ENCODE results near the gene SNRPD2.
A peak's percentile ranks its signal among the peaks of the same experiment; 100 is the strongest.

Gene SNRPD2

GRCh38 chr19:45660636-45661035 lies 31.1 kb downstream of the SNRPD2 start:
- DNase-seq = no peak

GRCh38 chr19:45659096-45659729 lies 32.5 kb downstream of the SNRPD2 start:
- no peak for DNase-seq

- no peak for DNase-seq
Observed at GRCh38 chr19:45657520-45658167, 34.1 kb downstream of the SNRPD2 start.

- no peak for DNase-seq
Observed at GRCh38 chr19:45655073-45655472, 36.7 kb downstream of the SNRPD2 start.

GRCh38 chr19:45653634-45654033 lies 38.1 kb downstream of the SNRPD2 start:
- DNase-seq = no peak

GRCh38 chr19:45650722-45651121 lies 41.0 kb downstream of the SNRPD2 start:
- no peak for DNase-seq

GRCh38 chr19:45646345-45646698 lies 45.4 kb downstream of the SNRPD2 start:
- DNase-seq = no peak

GRCh38 chr19:45645631-45646344 lies 46.0 kb downstream of the SNRPD2 start:
- peak in 57 of 58 donors; percentile 48 to 97 (median 92) for DNase-seq

GRCh38 chr19:45645068-45645630 lies 46.6 kb downstream of the SNRPD2 start:
- peak in 38 of 58 donors; percentile 63 to 98 (median 94) for DNase-seq

GRCh38 chr19:45643927-45644771 lies 47.6 kb downstream of the SNRPD2 start:
- peak in 31 of 58 donors; percentile 5 to 56 (median 23) for DNase-seq

- DNase-seq = peak; percentile 7 to 93 (median 80)
Observed at GRCh38 chr19:45643024-45643926, 48.5 kb downstream of the SNRPD2 start.

- peak in 8 of 58 donors; percentile 7 to 31 (median 10) for DNase-seq
Observed at GRCh38 chr19:45641274-45642105, 50.3 kb downstream of the SNRPD2 start.

- DNase-seq = no peak
Observed at GRCh38 chr19:45640849-45641273, 50.9 kb downstream of the SNRPD2 start.

- no peak for DNase-seq
Observed at GRCh38 chr19:45638930-45639729, 52.6 kb downstream of the SNRPD2 start, which contains the start of gene EML2. TSS of gene EML2 (minus strand) at chr19:45639397. CDS start at chr19:45639376, 21 bp downstream.

GRCh38 chr19:45637890-45638667 lies 53.7 kb downstream of the SNRPD2 start:
- DNase-seq = no peak

Data from anterior cingulate cortex (tissue), 58 donors.